Measurements from ENCODE around the gene TAF8.

Gene TAF8

GRCh38 chr6:42125231-42125630, 74.9 kb downstream of the TAF8 start:
- H3K4me3 ChIP-seq (ENCODE audit: low read length), result no peak overlapping the region
- no peak for TF ChIP-seq CTCF (IDR thresholded peaks at IDR 0.05; ENCODE audit: insufficient read depth, low read depth, low read length, missing control alignments)
- DNase-seq (ENCODE audit: low read depth), result no peak

DNA sequence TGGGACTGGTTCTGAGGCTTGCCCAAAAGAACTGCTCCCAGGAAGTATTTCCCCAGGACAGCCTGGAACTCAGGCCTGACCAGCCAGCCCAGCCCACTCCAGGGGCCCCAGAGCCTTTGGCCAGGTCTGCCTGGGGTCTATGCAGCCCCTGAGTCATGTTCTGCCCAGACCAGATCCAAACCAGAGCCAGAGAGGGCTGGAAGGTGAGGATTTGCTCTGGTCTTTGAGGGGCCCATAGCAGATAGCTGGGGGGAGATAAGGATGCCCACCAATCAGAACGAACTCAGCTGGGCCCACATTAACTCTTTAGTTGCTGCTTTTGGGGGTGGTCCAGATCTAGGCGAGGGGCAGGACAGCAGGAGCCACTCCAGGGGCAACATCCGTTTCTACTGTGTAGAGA, 75.3 kb downstream of the TAF8 start:
- no peak overlapping the region for H3K4me3 ChIP-seq (ENCODE audit: low read length)
- no peak for TF ChIP-seq CTCF (IDR thresholded peaks at IDR 0.05; ENCODE audit: insufficient read depth, low read depth, low read length, missing control alignments)
- DNase-seq (ENCODE audit: low read depth), result no peak

DNA sequence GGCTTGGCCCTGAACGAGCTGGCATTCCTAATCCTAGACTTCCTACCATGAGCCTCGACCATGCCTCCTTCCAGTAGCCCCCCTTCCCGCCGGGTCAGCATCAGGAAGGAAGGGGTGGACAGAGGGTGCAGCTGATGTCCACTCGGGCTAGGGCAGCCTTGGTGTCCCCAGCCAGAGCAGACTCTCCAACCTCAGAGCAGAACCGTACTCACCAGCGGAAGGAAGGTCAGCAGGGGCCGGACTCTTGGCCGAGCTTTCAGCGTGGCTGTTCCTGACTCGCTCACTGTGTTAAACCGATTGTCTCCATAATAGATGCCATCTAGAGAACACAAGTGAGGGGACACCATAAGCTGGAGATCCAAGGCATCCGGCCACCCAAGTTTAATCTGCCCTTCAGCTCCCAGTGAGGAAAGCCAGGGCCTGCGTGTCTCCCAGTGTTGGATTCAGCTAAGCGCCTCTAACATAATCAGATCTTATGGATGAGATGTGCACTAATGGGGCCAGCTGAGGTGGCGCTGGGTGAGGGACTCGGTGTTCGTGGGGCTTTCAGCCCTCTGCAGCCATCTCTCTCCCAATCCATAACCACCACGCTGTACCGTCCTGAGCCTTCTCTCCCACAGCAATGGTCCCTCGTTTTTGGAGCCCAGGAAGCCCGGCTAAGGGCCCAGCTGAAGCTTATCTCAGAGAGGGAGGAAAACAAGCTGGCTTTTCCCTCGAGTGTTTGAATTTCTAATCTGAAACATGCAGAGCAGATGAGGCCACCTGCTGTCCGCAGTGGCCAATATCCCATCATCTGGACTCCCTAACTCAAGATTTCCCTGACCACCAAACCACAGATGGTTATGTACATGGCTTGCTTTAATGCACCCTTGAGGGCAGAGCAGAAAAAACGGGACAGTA, 78.4 kb downstream of the TAF8 start:
- H3K4me3 ChIP-seq (ENCODE audit: low read length), result no peak overlapping the region
- no peak for DNase-seq (ENCODE audit: low read depth)
- no peak for TF ChIP-seq CTCF (IDR thresholded peaks at IDR 0.05; ENCODE audit: insufficient read depth, low read depth, low read length, missing control alignments)

DNA sequence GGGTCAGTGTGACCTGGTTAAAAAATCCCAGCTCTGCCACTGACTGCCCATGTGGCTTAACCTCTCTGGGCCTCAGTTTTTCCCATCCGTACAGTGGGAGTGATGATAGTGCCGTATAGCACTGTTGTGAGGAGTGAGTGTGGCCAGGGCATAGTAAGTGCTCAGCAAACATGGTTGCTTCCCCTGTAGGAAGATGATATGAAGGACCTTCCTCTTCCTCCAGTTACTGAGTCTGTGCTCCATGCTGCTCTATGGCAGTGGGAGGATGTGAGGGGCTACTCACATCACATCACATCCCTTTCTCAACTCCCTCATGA, 79.0 kb downstream of the TAF8 start:
- no peak for TF ChIP-seq CTCF (IDR thresholded peaks at IDR 0.05; ENCODE audit: insufficient read depth, low read depth, low read length, missing control alignments)
- H3K4me3 ChIP-seq (ENCODE audit: low read length), result no peak overlapping the region
- no peak for DNase-seq (ENCODE audit: low read depth)

GRCh38 chr6:42131531-42131930, 81.2 kb downstream of the TAF8 start:
- no peak for TF ChIP-seq CTCF (IDR thresholded peaks at IDR 0.05; ENCODE audit: insufficient read depth, low read depth, low read length, missing control alignments)
- no peak overlapping the region for H3K4me3 ChIP-seq (ENCODE audit: low read length)
- DNase-seq (ENCODE audit: low read depth), result peak; percentile 56

DNA sequence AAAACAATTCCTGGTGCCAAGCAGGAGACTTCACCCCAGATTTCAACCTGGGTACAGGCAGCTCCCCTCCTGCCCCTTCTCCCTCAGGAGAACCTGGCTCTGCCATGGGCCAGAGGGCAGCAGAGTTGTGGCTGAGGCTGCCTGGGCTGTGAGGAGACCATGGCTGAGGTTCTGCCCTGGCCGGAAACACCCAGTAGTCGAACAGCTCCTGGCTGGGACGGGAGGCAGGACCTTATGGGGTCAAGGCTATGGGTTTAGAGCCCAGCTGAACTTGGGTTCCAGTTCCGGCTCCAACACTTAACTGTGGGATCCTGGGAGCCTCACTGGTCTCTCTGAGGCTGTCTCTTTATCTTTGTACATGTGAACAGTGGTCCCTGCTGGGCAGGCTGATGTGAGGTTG, 83.6 kb downstream of the TAF8 start:
- no peak for TF ChIP-seq CTCF (IDR thresholded peaks at IDR 0.05; ENCODE audit: insufficient read depth, low read depth, low read length, missing control alignments)
- no peak for DNase-seq (ENCODE audit: low read depth)
- no peak overlapping the region for H3K4me3 ChIP-seq (ENCODE audit: low read length)

DNA sequence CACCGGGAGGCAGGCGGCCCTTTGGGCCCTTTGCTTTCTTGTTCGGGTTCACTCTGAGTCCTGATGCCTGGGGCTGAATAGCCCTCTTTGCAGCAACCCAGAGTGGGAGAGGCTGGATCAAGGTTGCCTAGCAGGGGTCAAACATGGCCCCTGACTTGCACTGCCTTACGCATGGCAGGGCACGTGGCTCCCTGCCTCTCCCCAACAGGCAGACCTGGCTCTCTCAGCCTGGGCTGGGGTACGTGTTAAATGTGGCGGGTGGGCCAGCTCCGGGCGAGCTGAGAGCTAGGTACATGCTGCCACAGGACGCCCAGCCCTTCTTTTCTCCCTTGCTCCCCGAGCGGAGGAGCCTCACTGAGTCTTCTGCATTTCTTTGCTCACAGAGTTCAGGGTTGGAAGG, 84.8 kb downstream of the TAF8 start:
- no peak overlapping the region for H3K4me3 ChIP-seq (ENCODE audit: low read length)
- DNase-seq (ENCODE audit: low read depth), result no peak
- TF ChIP-seq CTCF (IDR thresholded peaks at IDR 0.05; ENCODE audit: insufficient read depth, low read depth, low read length, missing control alignments), result no peak
